Activated CD4-positive, alpha-beta memory T cell treated with anti-CD3 and anti-CD28 coated beads for 36 hours (primary cell): ENCODE data around the gene NDUFAF2. TPM values are rescaled to one million over a fixed set of nuclear protein-coding genes. Genes with fewer than 3 reads are reported as not detected.

ENCODE experiments used
- CTCF ChIA-PET: fragments of 350-600 bp; sonication (Branson Sonifier 250); formaldehyde crosslinking; loops from one replicate; lab custom pipeline; 2021; ENCODE audit warnings: antibody characterized with exemption, inconsistent platforms; lab: Charles Lee
- POLR2A ChIA-PET: fragments of 350-600 bp; sonication (Branson Sonifier 250); formaldehyde crosslinking; loops from one replicate; lab custom pipeline; 2021; ENCODE audit warnings: antibody characterized with exemption; lab: Charles Lee
- DNase-seq: peaks from one replicate; pipeline ENCODE4 v3.0.0-alpha.2; 2020
- H3K27ac Mint-ChIP-seq: one replicate; pipeline ENCODE4 v1.8.0; 2021; ENCODE audit warnings: mixed read lengths
- H3K27me3 Mint-ChIP-seq: one replicate; pipeline ENCODE4 v1.8.0; 2021; ENCODE audit warnings: mixed read lengths
- H3K36me3 Mint-ChIP-seq: one replicate; pipeline ENCODE4 v1.8.0; 2021; ENCODE audit warnings: mixed read lengths
- H3K4me1 Mint-ChIP-seq: one replicate; pipeline ENCODE4 v1.8.0; 2021; ENCODE audit warnings: low read depth, mixed read lengths
- H3K4me3 Mint-ChIP-seq: one replicate; pipeline ENCODE4 v1.8.0; 2021; ENCODE audit warnings: mild to moderate bottlenecking, mixed read lengths
- H3K9me3 Mint-ChIP-seq: one replicate; pipeline ENCODE4 v1.8.0; 2021; ENCODE audit warnings: mixed read lengths
- intact Hi-C: fragments of 100-400 bp; cut with micrococcal nuclease; formaldehyde crosslinking; loops from one replicate; pipeline ENCODE4 v1.15.1; 2023
- total RNA-seq, 2 experiments: library from RNA; stranded (reverse); gene quantifications; one replicate each; pipeline ENCODE4 v1.2.3, GENCODE V29; 2021

The NDUFAF2 gene
- total RNA-seq, 2 experiments from 2014 or later: 35.6 to 38.4 TPM

GRCh38 chr5:60993875-60994571 lies 49.0 kb downstream of the NDUFAF2 start:
- POLR2A ChIA-PET: no interaction called here
- H3K27me3 Mint-ChIP-seq: no peaks in the 10 kb centered on the region

GRCh38 chr5:60996368-60996767 lies 51.4 kb downstream of the NDUFAF2 start:
- CTCF ChIA-PET: no interaction called here
- Mint-ChIP-seq H3K4me3 (no peak overlapping the region), H3K36me3 (peaks cover 26% of the 10 kb centered on the region), H3K9me3 (peaks cover 25% of the 10 kb centered on the region), H3K27me3 (no peaks in the 10 kb centered on the region), H3K4me1 (peaks cover 23% of the 10 kb centered on the region), H3K27ac (no peak overlapping the region)
- intact Hi-C loops: no loop called here
- DNase-seq: no peak
- POLR2A ChIA-PET: no interaction called here

More at GRCh38 chr5:60993875-60994571, 49.0 kb downstream of the NDUFAF2 start:
- DNase-seq: no peak
- H3K4me1 Mint-ChIP-seq: peaks cover 21% of the 10 kb centered on the region
- peaks cover 37% of the 10 kb centered on the region for H3K9me3 Mint-ChIP-seq
- peaks cover 30% of the 10 kb centered on the region for H3K36me3 Mint-ChIP-seq
- H3K4me3 Mint-ChIP-seq: no peak overlapping the region
- CTCF ChIA-PET: interaction anchor here (0.6 kb wide), 1 partner anchor 30 kb away, joined by 3 read pairs; no protein-coding TSS in a partner anchor
- H3K27ac Mint-ChIP-seq: no peak overlapping the region
- intact Hi-C loops: no loop called here

GRCh38 chr5:60997721-60998120 lies 52.7 kb downstream of the NDUFAF2 start:
- H3K27ac Mint-ChIP-seq: no peak overlapping the region
- H3K4me3 Mint-ChIP-seq: no peak overlapping the region
- ChIA-PET POLR2A (no interaction called here), CTCF (no interaction called here)
- peaks cover 12% of the 10 kb centered on the region for H3K9me3 Mint-ChIP-seq
- H3K36me3 Mint-ChIP-seq: peaks cover 15% of the 10 kb centered on the region
- intact Hi-C loops: no loop called here
- no peak for DNase-seq
- peaks cover 23% of the 10 kb centered on the region for H3K4me1 Mint-ChIP-seq
- no peaks in the 10 kb centered on the region for H3K27me3 Mint-ChIP-seq

GRCh38 chr5:61000887-61001286 lies 55.9 kb downstream of the NDUFAF2 start:
- H3K9me3 Mint-ChIP-seq: peaks cover 10% of the 10 kb centered on the region
- intact Hi-C loops: no loop called here

GRCh38 chr5:61001647-61002046 lies 56.6 kb downstream of the NDUFAF2 start:
- H3K36me3 Mint-ChIP-seq: peaks cover 3% of the 10 kb centered on the region
- no peak for DNase-seq
- peaks cover 10% of the 10 kb centered on the region for H3K9me3 Mint-ChIP-seq
- peaks cover 11% of the 10 kb centered on the region for H3K4me1 Mint-ChIP-seq
- CTCF ChIA-PET: no interaction called here
- POLR2A ChIA-PET: no interaction called here
- no peak overlapping the region for H3K27ac Mint-ChIP-seq
- H3K27me3 Mint-ChIP-seq: no peaks in the 10 kb centered on the region
- H3K4me3 Mint-ChIP-seq: no peak overlapping the region
- intact Hi-C loops: no loop called here

More at GRCh38 chr5:61000887-61001286, 55.9 kb downstream of the NDUFAF2 start:
- no peak overlapping the region for H3K27ac Mint-ChIP-seq
- ChIA-PET CTCF (no interaction called here), POLR2A (no interaction called here)
- H3K27me3 Mint-ChIP-seq: no peaks in the 10 kb centered on the region
- peaks cover 3% of the 10 kb centered on the region for H3K36me3 Mint-ChIP-seq
- no peak for DNase-seq
- H3K4me3 Mint-ChIP-seq: no peak overlapping the region
- peaks cover 15% of the 10 kb centered on the region for H3K4me1 Mint-ChIP-seq

- no peak overlapping the region for H3K4me3 Mint-ChIP-seq
- no peaks in the 10 kb centered on the region for H3K27me3 Mint-ChIP-seq
- ChIA-PET CTCF (no interaction called here), POLR2A (no interaction called here)
- no peak overlapping the region for H3K27ac Mint-ChIP-seq
- intact Hi-C loops: no loop called here
- H3K4me1 Mint-ChIP-seq: peaks cover 2% of the 10 kb centered on the region
- H3K36me3 Mint-ChIP-seq: peaks cover 2% of the 10 kb centered on the region
- no peak for DNase-seq
- peaks cover 10% of the 10 kb centered on the region for H3K9me3 Mint-ChIP-seq
Observed at GRCh38 chr5:61002611-61003355, 57.8 kb downstream of the NDUFAF2 start.

GRCh38 chr5:61004448-61004847 lies 59.4 kb downstream of the NDUFAF2 start:
- intact Hi-C loops: no loop called here
- Mint-ChIP-seq H3K36me3 (peaks cover 1% of the 10 kb centered on the region), H3K4me1 (no peaks in the 10 kb centered on the region), H3K4me3 (no peak overlapping the region), H3K9me3 (peaks cover 10% of the 10 kb centered on the region), H3K27me3 (no peaks in the 10 kb centered on the region), H3K27ac (no peak overlapping the region)
- no peak for DNase-seq
- ChIA-PET POLR2A (no interaction called here), CTCF (no interaction called here)

- Mint-ChIP-seq H3K9me3 (peaks cover 5% of the 10 kb centered on the region), H3K27ac (no peak overlapping the region), H3K36me3 (no peaks in the 10 kb centered on the region), H3K27me3 (no peaks in the 10 kb centered on the region), H3K4me1 (no peaks in the 10 kb centered on the region), H3K4me3 (no peak overlapping the region)
- ChIA-PET CTCF (interaction anchor here (0.6 kb wide), 1 partner anchor 24 kb away, joined by 3 read pairs; no protein-coding TSS in a partner anchor), POLR2A (no interaction called here)
- no peak for DNase-seq
- intact Hi-C loops: no loop called here
Observed at GRCh38 chr5:61009907-61010306, 64.9 kb downstream of the NDUFAF2 start.

- Mint-ChIP-seq H3K4me3 (no peak overlapping the region), H3K36me3 (no peaks in the 10 kb centered on the region), H3K27ac (no peak overlapping the region), H3K4me1 (no peaks in the 10 kb centered on the region), H3K9me3 (peaks cover under 1% of the 10 kb centered on the region), H3K27me3 (no peaks in the 10 kb centered on the region)
- intact Hi-C loops: no loop called here
- POLR2A ChIA-PET: no interaction called here
- CTCF ChIA-PET: no interaction called here
- no peak for DNase-seq
Observed at GRCh38 chr5:61010467-61011454, 65.8 kb downstream of the NDUFAF2 start.

GRCh38 chr5:61018062-61018461 lies 73.1 kb downstream of the NDUFAF2 start:
- Mint-ChIP-seq H3K9me3 (peaks cover 9% of the 10 kb centered on the region), H3K27me3 (no peaks in the 10 kb centered on the region), H3K4me3 (no peak overlapping the region), H3K4me1 (peaks cover 3% of the 10 kb centered on the region), H3K27ac (no peak overlapping the region), H3K36me3 (peaks cover 4% of the 10 kb centered on the region)
- POLR2A ChIA-PET: no interaction called here
- no peak for DNase-seq
- intact Hi-C loops: no loop called here
- CTCF ChIA-PET: no interaction called here

GRCh38 chr5:61019642-61020041 lies 74.6 kb downstream of the NDUFAF2 start:
- Mint-ChIP-seq H3K4me1 (peaks cover 5% of the 10 kb centered on the region), H3K36me3 (peaks cover 4% of the 10 kb centered on the region), H3K27me3 (no peaks in the 10 kb centered on the region), H3K27ac (no peak overlapping the region), H3K9me3 (peaks cover 9% of the 10 kb centered on the region), H3K4me3 (no peak overlapping the region)
- no peak for DNase-seq
- ChIA-PET POLR2A (no interaction called here), CTCF (no interaction called here)
- intact Hi-C loops: no loop called here

- peaks cover 4% of the 10 kb centered on the region for H3K36me3 Mint-ChIP-seq
- H3K27me3 Mint-ChIP-seq: no peaks in the 10 kb centered on the region
- CTCF ChIA-PET: interaction anchor here (1.0 kb wide), 1 partner anchor 60 kb away, joined by 3 read pairs; no protein-coding TSS in a partner anchor
- peaks cover 5% of the 10 kb centered on the region for H3K4me1 Mint-ChIP-seq
- intact Hi-C loops: no loop called here
- POLR2A ChIA-PET: no interaction called here
- H3K4me3 Mint-ChIP-seq: no peak overlapping the region
- no peak overlapping the region for H3K27ac Mint-ChIP-seq
- H3K9me3 Mint-ChIP-seq: peaks cover 9% of the 10 kb centered on the region
- no peak for DNase-seq
Observed at GRCh38 chr5:61020415-61020814, 75.4 kb downstream of the NDUFAF2 start.
